GM10266 (cell line): ENCODE results near the gene CYTH1.
"Not testable (repeated sequence)": the region's sequence is repeated elsewhere in the genome, so short reads cannot be mapped to it uniquely, and the experiment has no call there.

ENCODE experiments used
- DNase-seq: peaks from one replicate; pipeline ENCODE4 v3.0.0; 2012; ENCODE audit errors: extremely low spot score
- CTCF ChIP-seq: IDR thresholded peaks from 2 replicates; pipeline ENCODE4 v1.5.1; 2012; ENCODE audit warnings: mild to moderate bottlenecking, low read depth; ENCODE audit not compliant: control insufficient read depth, insufficient read depth; ENCODE audit errors: missing control alignments

The CYTH1 gene

GRCh38 chr17:78781104-78781892 lies 775 bp downstream of the CYTH1 start:
- DNase-seq, result no peak
- no peak for TF ChIP-seq CTCF

GRCh38 chr17:78780335-78780734 lies 1.7 kb downstream of the CYTH1 start:
- no peak for DNase-seq
- no peak for TF ChIP-seq CTCF

GRCh38 chr17:78779850-78780249 lies 2.2 kb downstream of the CYTH1 start:
- TF ChIP-seq CTCF, result no peak
- no peak for DNase-seq

GRCh38 chr17:78779286-78779651 lies 2.8 kb downstream of the CYTH1 start:
- DNase-seq, result not testable (repeated sequence)

GRCh38 chr17:78777881-78778280 lies 4.2 kb downstream of the CYTH1 start:
- no peak for TF ChIP-seq CTCF
- no peak for DNase-seq

- no peak for TF ChIP-seq CTCF
- DNase-seq, result no peak
These were observed 7.0 kb downstream of the CYTH1 start for GRCh38 chr17:78774956-78775571.

- TF ChIP-seq CTCF, result no peak
- no peak for DNase-seq
These were observed 7.6 kb downstream of the CYTH1 start for GRCh38 chr17:78774453-78774852.
